Heart left ventricle (tissue), 13 donors: ENCODE results near the gene ZNRF2.

Experiments used
- POLR2A ChIP-seq, 2 donors: fragments of 450-650 bp; IDR thresholded peaks; one replicate each; pipeline ENCODE4 v1.6.1; 2017; ENCODE audit warnings: antibody characterized with exemption in 2 of 2, mild to moderate bottlenecking in 2 of 2, moderate library complexity in 2 of 2
- TF ChIP-seq, protein P1 (sequence below), 12 donors: fragments of 200-600 bp; sonication (generic) in 4 of 12; IDR thresholded peaks; one replicate each; pipeline versions ENCODE4 v1.5.0 to v1.8.0; 2018 to 2022; ENCODE audit warnings: antibody characterized with exemption in 12 of 12, mild to moderate bottlenecking in 5 of 12
- donor health status: ischemic (EF 13 %, LVEDD 7.1; RV severe dilation, severe dysfunction).
- donor health status: DM: no; HTN: yes; CAD: no.
- donor health status: DM: no; HTN: no; CAD: no.
- donor health status: ischemic (EF 25% LVEDD 6.9; RV normal size, moderate dysfunction).
- donor health status: ischemic (EF 25% LVEDD 5.7; RV mildly dilated, moderate dysfunction).
- donor health status: ischemic (EF 35%, LVEDD 5.7; RV mildly dilated, moderate dysfunction).
- donor health status: nonischemic (EF 11% LVEDD 7.7; RV severe dilation, severe dysfunction).
- donor health status: DM: yes; HTN: yes; CAD: no.
- donor health status: PGD.
- donor health status: ischemic (EF 29% LVEDD 5.4; RV normal size, mild dysfunction).
- donor health status: nonischemic (EF 23%, LVEDD 6.1; RV moderate dilation, normal function).

DNA sequence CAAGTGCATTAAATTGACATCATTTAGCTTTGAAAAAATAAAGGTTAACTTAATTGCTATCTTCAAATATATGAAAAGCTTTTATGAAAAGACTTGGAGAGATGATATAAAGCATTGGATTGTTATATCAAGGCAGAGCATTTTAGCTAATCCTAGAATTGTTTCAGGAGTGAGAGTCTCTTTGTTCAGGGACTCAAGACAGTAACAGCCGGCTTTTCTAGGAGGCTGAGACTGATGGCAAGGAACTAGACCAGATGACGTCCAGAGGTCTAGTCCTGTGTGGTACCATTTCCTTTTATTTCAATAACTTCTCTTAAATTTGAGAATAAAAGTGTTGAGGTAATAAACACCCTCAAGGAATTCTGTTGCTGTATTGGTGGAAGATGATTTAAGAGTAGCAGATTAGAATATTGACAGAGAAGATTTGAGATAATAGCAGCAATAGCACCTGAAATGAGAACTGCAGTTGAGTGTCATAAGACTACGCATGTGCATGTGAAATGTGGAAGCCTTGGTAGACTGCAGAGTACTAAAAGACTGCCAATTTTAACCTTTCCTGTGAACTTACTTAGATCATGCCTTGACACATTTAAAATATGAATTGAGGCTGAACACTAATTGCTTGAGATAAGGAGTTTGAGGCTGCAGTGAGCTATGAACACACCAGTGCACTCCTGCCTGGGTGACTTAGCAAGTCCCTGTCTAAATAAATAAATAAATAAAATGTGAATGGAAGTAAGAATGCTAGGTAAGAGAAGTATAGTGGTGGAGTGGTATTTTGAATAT is 79.6 kb downstream of the ZNRF2 start:
- TF ChIP-seq POLR2A (IDR thresholded peaks at IDR 0.05) = no peak
- TF ChIP-seq, protein P1, sequence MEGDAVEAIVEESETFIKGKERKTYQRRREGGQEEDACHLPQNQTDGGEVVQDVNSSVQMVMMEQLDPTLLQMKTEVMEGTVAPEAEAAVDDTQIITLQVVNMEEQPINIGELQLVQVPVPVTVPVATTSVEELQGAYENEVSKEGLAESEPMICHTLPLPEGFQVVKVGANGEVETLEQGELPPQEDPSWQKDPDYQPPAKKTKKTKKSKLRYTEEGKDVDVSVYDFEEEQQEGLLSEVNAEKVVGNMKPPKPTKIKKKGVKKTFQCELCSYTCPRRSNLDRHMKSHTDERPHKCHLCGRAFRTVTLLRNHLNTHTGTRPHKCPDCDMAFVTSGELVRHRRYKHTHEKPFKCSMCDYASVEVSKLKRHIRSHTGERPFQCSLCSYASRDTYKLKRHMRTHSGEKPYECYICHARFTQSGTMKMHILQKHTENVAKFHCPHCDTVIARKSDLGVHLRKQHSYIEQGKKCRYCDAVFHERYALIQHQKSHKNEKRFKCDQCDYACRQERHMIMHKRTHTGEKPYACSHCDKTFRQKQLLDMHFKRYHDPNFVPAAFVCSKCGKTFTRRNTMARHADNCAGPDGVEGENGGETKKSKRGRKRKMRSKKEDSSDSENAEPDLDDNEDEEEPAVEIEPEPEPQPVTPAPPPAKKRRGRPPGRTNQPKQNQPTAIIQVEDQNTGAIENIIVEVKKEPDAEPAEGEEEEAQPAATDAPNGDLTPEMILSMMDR (IDR thresholded peaks at IDR 0.05) = no peak
